Tibial artery (tissue), 4 donors: ENCODE results near the gene ALDH16A1.
A peak's percentile ranks its signal among the peaks of the same experiment; 100 is the strongest.
"Not testable (repeated sequence)": the region's sequence is repeated elsewhere in the genome, so short reads cannot be mapped to it uniquely, and the experiment has no call there.

Source experiments
- DNase-seq, 2 donors: peaks; one replicate each; pipeline ENCODE4 v3.0.0-alpha.2; 2019
- H3K27ac ChIP-seq, 2 donors: fragments of 200-600 bp; sonication (generic) in 1 of 2; 1 replicate in 1 of 2; 2 replicates in 1 of 2; pipeline ENCODE4 v1.5.1; 2018 to 2019; ENCODE audit warnings: mild to moderate bottlenecking in 1 of 2
- H3K27me3 ChIP-seq, 2 donors: fragments of 200-600 bp; sonication (generic) in 1 of 2; one replicate each; pipeline versions ENCODE4 v1.5.1 to v1.6.0; 2016 to 2019
- H3K36me3 ChIP-seq, 3 donors: fragments of 200-600 bp; sonication (generic) in 2 of 3; one replicate each; pipeline ENCODE4 v1.5.1; 2016 to 2019; ENCODE audit warnings: mild to moderate bottlenecking in 2 of 3
- H3K4me1 ChIP-seq, 4 donors: fragments of 200-600 bp; sonication (generic) in 2 of 4; 1 replicate in 3 of 4; 2 replicates in 1 of 4; pipeline ENCODE4 v1.5.1; 2016 to 2019
- H3K4me3 ChIP-seq, 2 donors: fragments of 200-600 bp; sonication (generic) in 1 of 2; 1 replicate in 1 of 2; 2 replicates in 1 of 2; pipeline ENCODE4 v1.5.1; 2018 to 2019; ENCODE audit warnings: mild to moderate bottlenecking in 2 of 2
- H3K9me3 ChIP-seq, 3 donors: fragments of 200-600 bp; sonication (generic) in 1 of 3; one replicate each; pipeline ENCODE4 v1.5.1; 2016 to 2019
- intact Hi-C: fragments of 100-400 bp; cut with DNase I; formaldehyde crosslinking; loops from one replicate; pipeline ENCODE4 v1.15.0; 2023; ENCODE audit warnings: low total_unique reads
- TF ChIP-seq, protein P1 (sequence below), 2 experiments: fragments of 200-600 bp in 1 of 2; fragments of 450-650 bp in 1 of 2; IDR thresholded peaks; one replicate each; pipeline ENCODE4 v1.5.1; 2017 to 2019; ENCODE audit warnings: antibody characterized with exemption in 2 of 2, mild to moderate bottlenecking in 1 of 2, moderate library complexity in 1 of 2

Gene ALDH16A1

DNA sequence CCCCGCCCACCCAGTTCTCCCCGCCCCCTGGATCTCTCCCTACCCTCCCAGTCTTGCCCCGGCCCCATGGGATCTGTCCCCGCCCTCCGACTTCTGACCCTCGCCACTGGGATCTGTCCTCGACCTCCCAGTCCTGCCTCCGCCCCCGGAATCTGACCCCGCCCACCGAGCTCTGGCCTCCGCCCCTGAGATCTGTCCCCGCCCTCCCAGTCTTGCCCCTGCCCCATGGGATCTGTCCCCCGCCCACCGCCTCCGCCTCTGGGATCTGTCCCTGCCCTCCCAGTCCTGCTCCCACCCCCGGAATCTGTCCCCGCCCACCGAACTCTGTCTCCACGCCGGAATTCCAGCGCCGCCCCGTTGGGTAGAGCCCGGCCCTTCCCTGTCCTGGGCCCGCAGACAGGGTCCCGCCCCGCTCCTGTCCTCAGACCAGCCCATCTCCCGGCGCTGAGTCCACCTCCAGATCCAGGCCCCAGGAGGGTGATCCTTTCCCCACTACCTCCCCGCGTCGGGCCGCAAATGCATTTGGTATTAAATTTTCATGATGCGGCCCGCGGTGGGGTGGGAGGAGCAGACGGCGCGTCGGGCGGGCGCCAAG is 10.2 kb upstream of the ALDH16A1 start:
- peak; percentile 96 to 97 for DNase-seq
- TF ChIP-seq, protein P1, sequence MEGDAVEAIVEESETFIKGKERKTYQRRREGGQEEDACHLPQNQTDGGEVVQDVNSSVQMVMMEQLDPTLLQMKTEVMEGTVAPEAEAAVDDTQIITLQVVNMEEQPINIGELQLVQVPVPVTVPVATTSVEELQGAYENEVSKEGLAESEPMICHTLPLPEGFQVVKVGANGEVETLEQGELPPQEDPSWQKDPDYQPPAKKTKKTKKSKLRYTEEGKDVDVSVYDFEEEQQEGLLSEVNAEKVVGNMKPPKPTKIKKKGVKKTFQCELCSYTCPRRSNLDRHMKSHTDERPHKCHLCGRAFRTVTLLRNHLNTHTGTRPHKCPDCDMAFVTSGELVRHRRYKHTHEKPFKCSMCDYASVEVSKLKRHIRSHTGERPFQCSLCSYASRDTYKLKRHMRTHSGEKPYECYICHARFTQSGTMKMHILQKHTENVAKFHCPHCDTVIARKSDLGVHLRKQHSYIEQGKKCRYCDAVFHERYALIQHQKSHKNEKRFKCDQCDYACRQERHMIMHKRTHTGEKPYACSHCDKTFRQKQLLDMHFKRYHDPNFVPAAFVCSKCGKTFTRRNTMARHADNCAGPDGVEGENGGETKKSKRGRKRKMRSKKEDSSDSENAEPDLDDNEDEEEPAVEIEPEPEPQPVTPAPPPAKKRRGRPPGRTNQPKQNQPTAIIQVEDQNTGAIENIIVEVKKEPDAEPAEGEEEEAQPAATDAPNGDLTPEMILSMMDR (IDR thresholded peaks at IDR 0.05): no peak
- Histone ChIP-seq H3K36me3 (peaks cover 0 to 17% (median 7%) of the 10 kb centered on the region in 3 donors), H3K27ac (peak overlapping the region; percentile 74 to 77), H3K4me3 (peak overlapping the region; percentile 57 to 80), H3K4me1 (peaks cover 0 to 21% (median 10%) of the 10 kb centered on the region in 4 donors), H3K27me3 (peaks cover 0 to 47% of the 10 kb centered on the region in 2 donors), H3K9me3 (no peaks in the 10 kb centered on the region)
- intact Hi-C loops: loop anchor here (2.0 to 10.0 kb wide), 2 partner anchors 50 to 178 kb away; no protein-coding TSS in a partner anchor

DNA sequence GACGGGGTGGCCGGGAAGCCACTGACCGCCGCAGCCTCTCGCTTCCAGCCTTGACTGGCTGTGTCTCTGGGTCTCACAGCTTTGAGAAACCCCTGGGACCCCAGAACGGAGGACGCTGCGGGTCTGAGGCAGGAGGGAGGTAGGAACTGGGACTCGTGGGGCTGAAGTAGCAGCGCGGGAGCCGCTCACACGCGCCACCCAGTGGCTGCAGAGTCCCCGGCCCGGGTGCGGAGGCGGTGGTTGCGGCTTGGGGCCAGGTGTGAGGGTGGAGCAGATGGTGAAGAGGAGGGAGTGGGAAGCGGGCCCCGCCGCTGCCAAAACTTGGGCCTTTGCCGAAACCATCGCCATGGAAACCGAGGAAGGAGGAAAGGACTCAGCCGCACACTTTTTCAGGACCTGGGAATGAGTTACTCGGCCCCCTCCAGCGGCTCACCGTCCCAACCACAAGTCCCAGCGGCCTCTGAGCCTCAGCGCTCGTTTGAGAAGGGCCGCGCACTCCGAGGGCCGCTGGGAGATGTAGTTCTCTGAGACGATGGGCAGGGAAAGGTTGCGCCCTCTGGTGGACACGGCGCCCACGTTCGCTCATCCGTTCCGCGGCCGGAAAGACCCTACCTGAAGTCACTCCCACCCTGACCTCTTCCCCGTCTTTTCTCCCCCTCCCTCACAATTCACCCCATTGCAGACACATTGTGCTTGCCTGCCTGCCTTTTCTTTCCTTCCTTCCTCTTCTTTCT is 9.5 kb upstream of the ALDH16A1 start:
- Histone ChIP-seq H3K36me3 (peaks cover 0 to 23% (median 7%) of the 10 kb centered on the region in 3 donors), H3K4me3 (peak overlapping the region; percentile 57 to 80), H3K9me3 (no peaks in the 10 kb centered on the region), H3K27ac (peak overlapping the region; percentile 74 to 77), H3K4me1 (peaks cover 0 to 21% (median 10%) of the 10 kb centered on the region in 4 donors), H3K27me3 (peaks cover 0 to 40% of the 10 kb centered on the region in 2 donors)
- TF ChIP-seq, protein P1 (IDR thresholded peaks at IDR 0.05): peak; percentile 77 to 85
- peak; percentile 96 to 97 for DNase-seq
- intact Hi-C loops: loop anchor here (2.0 to 10.0 kb wide), 2 partner anchors 51 to 179 kb away; no protein-coding TSS in a partner anchor

DNA sequence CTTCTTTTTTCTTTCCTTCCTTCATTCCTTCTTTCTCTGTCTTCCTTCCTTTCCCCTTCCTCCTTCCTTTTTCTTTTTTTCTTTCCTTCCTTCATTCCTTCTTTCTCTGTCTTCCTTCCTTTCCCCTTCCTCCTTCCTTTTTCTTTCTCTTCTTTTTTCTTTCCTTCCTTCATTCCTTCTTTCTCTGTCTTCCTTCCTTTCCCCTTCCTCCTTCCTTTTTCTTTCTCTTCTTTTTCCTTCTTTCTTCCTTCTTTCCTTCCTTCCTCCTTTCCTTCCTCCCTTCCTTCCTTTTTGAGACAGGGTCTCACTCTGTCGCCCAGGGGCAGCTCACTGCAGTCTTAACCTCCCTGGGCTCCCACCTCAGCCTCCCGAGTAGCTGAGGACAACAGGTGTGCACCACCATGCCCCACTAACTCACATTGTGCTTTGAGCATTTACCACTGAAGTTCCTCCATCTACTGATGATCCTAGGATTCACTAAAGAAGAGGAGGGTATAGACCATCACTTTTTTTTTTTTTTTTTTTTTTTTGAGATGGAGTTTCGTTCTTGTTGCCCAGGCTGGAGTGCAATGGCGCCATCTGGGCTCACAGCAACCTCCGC is 8.8 kb upstream of the ALDH16A1 start:
- Histone ChIP-seq H3K4me3 (peak overlapping the region in 1 of 2 donors; percentile 80), H3K36me3 (peaks cover 5 to 30% (median 13%) of the 10 kb centered on the region in 3 donors), H3K4me1 (peaks cover 0 to 21% (median 10%) of the 10 kb centered on the region in 4 donors), H3K27me3 (peaks cover 0 to 34% of the 10 kb centered on the region in 2 donors), H3K27ac (peak overlapping the region in 1 of 2 donors; percentile 77)
- intact Hi-C loops: loop anchor here (10.0 kb wide), 1 partner anchor 179 kb away; no protein-coding TSS in a partner anchor
- H3K9me3 ChIP-seq, DNase-seq: not testable (repeated sequence)

DNA sequence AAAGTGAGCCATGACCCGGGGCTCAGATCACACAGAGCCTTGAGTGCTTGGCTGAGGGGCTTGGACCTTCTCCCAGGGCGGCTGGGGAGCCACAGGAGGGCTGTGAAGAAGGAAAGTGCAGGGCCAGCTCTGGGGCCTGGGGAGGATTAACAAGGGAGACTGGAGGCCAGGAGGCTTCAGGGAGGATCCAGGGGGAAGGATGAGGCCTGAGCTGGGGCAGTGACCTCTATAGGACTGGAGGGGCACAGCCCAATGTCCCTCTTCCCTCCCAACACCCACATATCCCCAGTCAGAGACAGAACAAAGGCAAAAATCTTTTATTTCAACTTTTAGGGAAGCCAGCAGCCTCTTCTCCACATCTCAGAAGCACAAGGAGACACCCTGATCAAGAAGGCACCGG is 7.0 kb upstream of the ALDH16A1 start:
- peaks cover 0 to 16% of the 10 kb centered on the region in 2 donors for H3K27me3 ChIP-seq
- H3K4me3 ChIP-seq: no peak overlapping the region
- TF ChIP-seq, protein P1 (IDR thresholded peaks at IDR 0.05): no peak
- H3K9me3 ChIP-seq: no peaks in the 10 kb centered on the region
- intact Hi-C loops: loop anchor here (10.0 kb wide), 1 partner anchor 181 kb away; no protein-coding TSS in a partner anchor
- H3K36me3 ChIP-seq: peaks cover 7 to 37% (median 17%) of the 10 kb centered on the region in 3 donors
- H3K4me1 ChIP-seq: peaks cover 0 to 28% (median 14%) of the 10 kb centered on the region in 4 donors
- DNase-seq: no peak
- no peak overlapping the region for H3K27ac ChIP-seq

DNA sequence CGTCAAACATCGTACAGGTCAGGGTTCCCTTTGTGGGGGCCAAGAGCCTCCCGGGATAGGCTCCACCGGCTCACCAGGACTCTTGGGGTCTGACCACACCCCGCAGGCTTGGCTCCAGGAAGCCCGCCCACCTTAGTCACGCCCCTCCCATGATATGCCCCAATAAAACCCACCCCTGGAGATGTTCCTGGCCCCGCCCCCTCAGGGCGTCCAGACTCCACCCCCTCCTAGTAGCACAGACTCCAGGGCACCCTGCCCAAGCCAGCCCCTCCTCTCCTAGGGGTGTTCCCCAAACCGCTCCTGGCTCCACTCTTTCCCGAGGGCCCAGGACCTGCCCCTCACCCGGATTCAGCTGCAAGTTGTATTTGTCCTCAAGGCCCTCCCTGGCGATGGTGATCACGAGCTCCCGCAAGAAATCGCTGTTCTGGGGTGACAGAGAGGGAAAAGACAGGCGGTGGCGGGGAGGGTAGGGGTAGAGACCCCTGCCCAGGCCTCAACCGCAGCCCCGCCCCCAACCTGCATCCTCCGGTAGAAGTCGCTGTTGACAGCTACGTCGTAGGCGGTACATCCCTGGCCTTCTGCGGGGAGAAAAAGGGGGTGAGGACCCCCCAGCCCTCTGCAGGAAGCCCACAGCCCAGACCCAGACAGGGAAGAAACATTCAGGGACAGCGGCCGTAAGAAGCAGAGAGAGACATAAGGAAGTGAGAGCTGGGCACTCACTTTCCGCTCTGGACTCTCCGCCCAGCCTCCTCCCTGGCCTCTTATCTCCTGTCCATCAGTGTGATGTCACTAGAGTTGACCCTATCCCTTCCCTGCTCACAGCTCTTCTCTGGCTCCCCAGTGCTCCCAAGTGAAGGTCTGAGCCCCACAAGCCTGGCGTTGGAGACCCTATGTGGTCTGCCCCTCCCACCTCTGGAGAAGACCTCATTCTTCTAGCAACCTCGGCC is 5.3 kb upstream of the ALDH16A1 start:
- Histone ChIP-seq H3K27me3 (peaks cover 0 to under 1% of the 10 kb centered on the region in 2 donors), H3K36me3 (peaks cover 7 to 37% (median 17%) of the 10 kb centered on the region in 3 donors), H3K27ac (no peak overlapping the region), H3K9me3 (no peaks in the 10 kb centered on the region), H3K4me1 (peaks cover 0 to 16% (median 5%) of the 10 kb centered on the region in 4 donors), H3K4me3 (no peak overlapping the region)
- TF ChIP-seq, protein P1 (IDR thresholded peaks at IDR 0.05): no peak
- no peak for DNase-seq
- intact Hi-C loops: loop anchor here (10.0 kb wide), 1 partner anchor 183 kb away; no protein-coding TSS in a partner anchor
